ENCODE data around the gene ADAMTS14.
A peak's percentile ranks its signal among the peaks of the same experiment; 100 is the strongest.

ADAMTS14 gene

DNA sequence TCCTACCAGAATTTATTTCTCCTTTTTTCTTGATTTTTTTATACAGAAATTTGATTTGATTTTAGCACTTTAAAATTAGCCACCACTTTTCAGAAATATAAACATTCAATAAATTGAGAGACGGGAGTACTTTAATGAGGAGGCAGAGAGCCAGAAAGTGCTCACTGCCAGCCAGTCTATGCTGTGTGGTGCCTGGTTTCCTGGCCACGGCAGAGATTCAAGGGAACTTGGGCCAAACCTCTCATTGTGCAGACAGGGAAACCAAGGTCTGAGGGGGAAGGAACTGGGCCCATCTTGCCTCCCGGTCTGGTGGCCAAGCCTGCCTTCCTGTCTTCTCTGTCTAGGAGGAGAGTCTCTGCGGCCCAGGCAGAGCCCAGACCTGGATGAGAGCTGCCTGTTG is 25.9 kb downstream of the ADAMTS14 start:
- no peak for DNase-seq

DNA sequence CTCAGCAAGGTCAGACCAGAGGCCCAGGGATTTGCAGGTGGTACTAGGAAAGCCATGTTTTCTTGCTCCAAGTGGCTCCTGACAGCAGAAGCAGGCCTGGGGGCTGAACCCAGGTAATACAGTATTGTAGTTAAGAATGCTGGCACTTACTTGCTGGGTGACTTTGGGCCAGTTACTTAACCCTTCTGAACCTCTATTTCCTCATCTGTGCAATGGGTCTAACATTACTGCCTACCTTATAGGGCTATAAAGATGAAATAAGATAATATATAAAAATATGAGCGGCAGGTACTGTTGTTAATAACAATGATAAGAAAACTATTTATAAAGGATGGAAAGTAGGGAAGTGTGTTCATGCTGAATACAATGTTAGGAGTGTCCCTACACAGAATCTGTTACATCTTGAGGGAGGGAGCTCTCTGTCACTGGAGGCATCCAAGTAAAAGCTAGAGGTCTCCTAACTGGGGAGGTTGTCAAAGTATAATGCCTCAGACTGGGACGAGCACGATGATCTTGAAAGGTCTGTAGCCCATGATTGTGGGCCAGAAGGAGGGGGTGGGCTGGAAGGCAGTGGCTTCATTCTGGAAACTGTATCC is 26.9 kb downstream of the ADAMTS14 start:
- DNase-seq, result no peak

- no peak for DNase-seq
Measured at GRCh38 chr10:70699659-70700174, 27.4 kb downstream of the ADAMTS14 start.

GRCh38 chr10:70702190-70702763 is 30.0 kb downstream of the ADAMTS14 start:
- no peak for DNase-seq

- DNase-seq, result no peak
Measured at GRCh38 chr10:70704211-70704610, 31.9 kb downstream of the ADAMTS14 start.

DNA sequence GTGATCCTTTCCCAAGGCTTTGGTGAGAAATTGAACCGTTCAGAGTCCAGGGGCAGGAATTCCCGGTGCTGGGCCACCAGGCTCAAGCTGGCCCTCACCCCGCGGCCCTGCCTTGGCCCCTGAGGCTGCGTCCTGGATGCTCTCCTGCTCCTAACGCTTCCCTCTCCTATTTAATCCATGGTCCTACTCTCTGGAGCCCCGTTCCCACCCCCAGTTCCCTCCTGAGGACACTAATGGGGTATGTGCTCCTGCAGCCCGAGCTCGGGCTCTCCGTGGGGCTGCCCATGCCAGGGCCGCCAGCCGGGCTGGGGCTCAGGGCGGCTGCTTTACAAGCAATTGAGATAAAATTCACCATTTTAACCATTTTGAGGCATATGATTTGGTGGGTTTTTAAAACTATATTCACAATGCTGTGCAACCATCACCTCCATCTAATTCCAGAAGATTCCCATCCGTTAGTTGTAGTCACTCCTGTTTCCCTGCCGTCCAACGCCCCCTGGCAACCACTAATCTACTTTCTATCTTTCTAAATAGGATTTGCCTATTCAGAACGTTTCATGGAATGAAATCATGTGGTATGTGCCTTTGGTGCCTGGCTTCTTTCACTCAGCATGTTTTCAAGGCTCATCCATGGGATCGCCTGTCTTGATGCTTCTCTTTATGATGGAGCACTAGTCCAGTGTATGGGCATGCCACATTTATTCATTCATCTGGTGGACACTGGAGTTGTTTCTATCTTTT is 33.0 kb downstream of the ADAMTS14 start:
- DNase-seq, result no peak

DNA sequence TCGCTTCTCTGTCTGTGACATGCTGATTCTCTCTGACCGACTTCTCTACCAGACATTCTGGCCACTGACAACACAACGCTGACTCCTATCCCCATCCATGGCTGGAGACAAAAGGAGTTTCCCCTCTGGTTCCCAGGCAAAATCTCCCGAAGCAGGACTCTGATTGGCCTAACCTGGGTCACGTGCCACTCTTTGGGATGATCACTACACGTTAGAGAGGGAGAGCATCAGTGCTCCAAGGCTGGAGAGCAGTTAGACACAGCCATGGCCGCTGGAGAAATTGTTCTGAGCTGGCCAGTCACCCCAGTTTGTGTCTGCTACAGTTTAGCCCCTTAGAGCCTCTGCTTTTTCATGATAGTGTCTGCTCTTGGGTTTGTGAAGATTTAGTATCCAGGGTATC is 38.9 kb downstream of the ADAMTS14 start:
- no peak for DNase-seq

- DNase-seq, result no peak
Measured at GRCh38 chr10:70711911-70712310, 39.6 kb downstream of the ADAMTS14 start.

GRCh38 chr10:70714245-70714644 is 41.9 kb downstream of the ADAMTS14 start:
- DNase-seq, result no peak

DNA sequence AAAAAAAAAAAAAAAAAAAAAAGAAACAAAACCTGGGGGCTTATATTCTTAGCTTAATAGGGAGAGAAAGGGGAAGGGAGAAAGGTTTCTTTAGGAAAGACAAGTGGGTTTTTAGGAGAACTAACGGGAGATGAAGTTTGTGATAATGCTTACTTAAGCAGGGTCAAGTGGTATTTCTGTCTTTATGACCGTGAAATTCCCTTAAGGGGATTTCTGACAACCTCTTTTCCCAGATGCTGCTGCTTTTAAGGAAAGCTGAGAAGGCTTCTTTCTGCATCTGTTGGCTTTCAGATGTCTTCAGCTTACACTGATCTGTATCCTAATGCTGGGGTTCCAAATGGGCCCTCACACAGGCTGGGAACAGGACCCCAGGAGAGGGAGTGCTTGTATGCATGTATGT is 42.6 kb downstream of the ADAMTS14 start:
- no peak for DNase-seq

- peak; percentile 63 for DNase-seq
Measured at GRCh38 chr10:70715853-70716795, 43.8 kb downstream of the ADAMTS14 start.

- DNase-seq, result no peak
Measured at GRCh38 chr10:70722820-70723424, 50.6 kb downstream of the ADAMTS14 start.

DNA sequence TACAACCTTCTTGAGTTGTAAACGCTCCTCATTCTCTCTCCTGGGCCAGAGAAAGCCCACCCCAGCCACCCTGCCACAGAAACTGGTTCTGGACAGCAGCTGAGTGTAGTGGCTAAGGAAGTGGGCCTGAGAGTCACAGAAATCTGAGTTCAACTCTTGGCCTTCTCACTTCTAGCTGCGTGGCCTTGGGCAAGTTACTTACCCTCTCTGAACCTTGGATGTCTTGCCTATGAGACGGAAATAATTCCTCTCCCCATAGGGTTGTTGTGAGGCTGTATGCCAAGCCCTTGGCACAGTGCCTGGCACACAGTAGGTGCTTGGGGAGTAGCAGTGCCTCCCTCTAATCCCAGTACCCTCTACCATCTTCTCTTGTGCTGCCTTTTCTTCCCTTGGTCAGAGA is 51.5 kb downstream of the ADAMTS14 start:
- DNase-seq, result no peak

- DNase-seq, result no peak
Measured at GRCh38 chr10:70726909-70727495, 54.7 kb downstream of the ADAMTS14 start.

GRCh38 chr10:70728328-70728727 is 56.0 kb downstream of the ADAMTS14 start:
- DNase-seq, result no peak

DNA sequence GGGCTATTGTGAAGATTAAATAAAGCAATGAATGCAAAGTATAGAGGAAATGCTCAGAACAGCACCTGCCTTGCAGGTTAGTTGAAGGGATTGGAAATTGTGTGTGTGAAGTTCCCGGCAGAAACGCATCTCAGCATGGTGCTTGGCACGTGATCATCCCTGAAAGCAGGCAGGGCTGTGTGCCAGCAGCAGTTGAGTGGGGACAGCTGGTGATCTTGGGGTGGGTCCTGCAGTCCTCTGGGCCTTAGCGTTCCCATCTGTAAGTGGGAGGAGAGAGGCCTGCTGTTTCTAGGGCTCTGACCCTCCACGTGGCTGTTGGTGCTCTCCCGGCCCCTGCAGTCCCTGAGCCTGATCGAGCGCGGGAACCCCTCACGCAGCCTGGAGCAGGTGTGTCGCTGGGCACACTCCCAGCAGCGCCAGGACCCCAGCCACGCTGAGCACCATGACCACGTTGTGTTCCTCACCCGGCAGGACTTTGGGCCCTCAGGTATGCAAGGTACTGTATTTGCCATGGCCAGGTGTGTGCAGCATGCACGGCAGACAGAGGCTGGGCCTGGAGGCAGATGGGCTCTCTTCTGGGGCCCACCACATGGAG is 57.6 kb downstream of the ADAMTS14 start:
- DNase-seq, result no peak

- DNase-seq, result no peak
Measured at GRCh38 chr10:70730955-70731354, 58.6 kb downstream of the ADAMTS14 start.

DNA sequence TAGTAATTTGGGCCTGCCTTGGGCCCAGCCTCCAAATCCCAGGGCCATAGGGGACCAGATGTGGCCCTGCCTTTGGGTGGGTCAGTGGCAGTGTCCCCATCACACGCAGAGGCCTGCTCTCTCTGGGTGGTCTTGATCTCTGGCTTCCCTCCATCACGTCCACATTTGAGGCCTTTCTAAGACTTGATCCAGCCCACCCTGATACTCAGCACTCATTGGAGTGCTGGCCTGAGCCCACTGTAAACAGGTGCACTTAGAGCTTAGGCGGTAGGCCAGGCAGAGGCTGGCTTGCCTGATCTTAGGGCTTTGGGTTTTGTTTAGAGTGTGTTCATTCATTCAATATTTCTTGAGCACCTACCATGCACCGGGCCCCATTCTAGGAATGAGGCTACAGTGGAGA is 60.3 kb downstream of the ADAMTS14 start:
- no peak for DNase-seq

- no peak for DNase-seq
Measured at GRCh38 chr10:70733051-70733450, 60.7 kb downstream of the ADAMTS14 start.

DNA sequence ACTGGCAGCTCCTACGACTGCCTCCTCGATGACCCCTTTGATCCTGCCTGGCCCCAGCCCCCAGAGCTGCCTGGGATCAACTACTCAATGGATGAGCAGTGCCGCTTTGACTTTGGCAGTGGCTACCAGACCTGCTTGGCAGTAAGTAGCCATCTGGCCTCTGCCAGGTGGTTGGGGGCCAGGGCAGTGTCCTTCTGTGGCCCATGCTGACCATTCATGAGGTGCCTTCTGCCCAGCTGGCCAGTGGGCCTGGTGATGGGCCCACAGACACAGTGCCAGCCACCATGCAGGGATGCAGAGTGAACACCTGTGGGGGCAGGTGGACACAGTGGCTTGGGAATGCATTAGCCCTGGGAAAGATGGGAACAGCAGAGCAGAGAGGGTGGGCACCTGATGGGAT is 62.9 kb downstream of the ADAMTS14 start:
- no peak for DNase-seq

GRCh38 chr10:70736525-70736924 is 64.2 kb downstream of the ADAMTS14 start:
- no peak for DNase-seq

- no peak for DNase-seq
Measured at GRCh38 chr10:70737250-70737649, 64.9 kb downstream of the ADAMTS14 start.

Data from NCI-H526 treated with DMSO at 0.1 percent for 48 hours (cell line).